Activated naive CD4-positive, alpha-beta T cell treated with anti-CD3 and anti-CD28 coated beads, Interleukin-2, amount 50 U/mL, for 16 hours (primary cell): ENCODE results near the gene ERN2.

Experiments used
- DNase-seq: peaks from one replicate; pipeline ENCODE4 v3.0.0-alpha.2; 2020

The ERN2 gene

DNA sequence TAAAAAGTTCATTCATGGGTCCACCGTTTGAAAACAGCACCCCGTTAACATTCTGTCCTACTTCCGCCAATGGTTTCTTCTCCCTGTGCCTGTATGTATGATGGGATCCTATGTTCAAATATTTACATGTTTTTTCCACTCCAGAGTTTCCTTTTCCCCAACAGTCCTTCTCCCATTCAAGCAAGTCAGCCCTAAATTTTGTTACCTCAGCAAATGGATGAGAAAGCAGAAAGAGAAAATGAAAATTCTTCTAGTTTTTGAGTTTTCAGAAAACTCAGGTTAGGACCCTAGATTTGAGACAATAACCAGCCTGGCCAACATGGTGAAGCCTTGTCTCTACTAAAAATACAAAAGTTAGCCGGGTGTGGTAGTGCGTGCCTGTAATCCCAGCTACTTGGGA is 3.5 kb upstream of the ERN2 start:
- DNase-seq: no peak

DNA sequence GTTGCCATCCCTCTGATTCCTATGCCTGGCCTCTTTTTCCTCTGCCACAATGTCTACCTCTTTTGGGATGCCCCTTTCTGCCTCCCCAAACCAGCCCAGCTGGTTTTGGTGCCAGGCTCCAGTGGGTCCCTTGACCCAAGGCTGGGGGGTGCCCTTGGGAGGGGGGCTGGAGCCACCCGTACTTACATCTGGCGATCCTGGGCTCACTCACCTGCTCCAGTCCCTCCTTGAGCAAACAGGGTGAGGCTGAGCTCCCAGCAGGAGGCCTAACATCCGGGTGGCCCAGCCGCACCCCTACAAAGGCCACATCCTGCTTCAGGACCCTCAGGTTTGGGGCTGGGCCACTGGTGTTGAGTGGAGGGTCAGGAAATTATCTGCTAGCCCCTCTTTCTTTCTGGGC is 1.2 kb downstream of the ERN2 start:
- DNase-seq: no peak

DNA sequence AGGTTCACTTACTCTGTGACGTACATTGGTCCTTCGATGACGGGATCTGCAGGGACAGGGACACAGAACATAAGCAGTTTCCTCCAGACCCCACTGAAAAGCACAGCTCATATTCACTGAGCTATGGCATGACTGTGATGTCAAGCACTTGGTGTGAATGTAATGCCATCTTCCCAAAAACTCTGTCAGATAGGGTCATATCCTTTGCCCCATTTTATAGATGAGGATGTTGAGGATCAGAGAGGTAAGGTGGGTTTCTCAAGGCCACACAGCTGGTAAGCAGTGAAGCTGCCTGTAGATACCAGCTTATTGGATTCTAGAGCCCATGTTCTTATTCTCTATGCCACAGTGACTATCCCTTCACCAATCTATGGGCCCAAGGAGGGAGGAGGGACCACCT is 2.5 kb downstream of the ERN2 start:
- DNase-seq: no peak

DNA sequence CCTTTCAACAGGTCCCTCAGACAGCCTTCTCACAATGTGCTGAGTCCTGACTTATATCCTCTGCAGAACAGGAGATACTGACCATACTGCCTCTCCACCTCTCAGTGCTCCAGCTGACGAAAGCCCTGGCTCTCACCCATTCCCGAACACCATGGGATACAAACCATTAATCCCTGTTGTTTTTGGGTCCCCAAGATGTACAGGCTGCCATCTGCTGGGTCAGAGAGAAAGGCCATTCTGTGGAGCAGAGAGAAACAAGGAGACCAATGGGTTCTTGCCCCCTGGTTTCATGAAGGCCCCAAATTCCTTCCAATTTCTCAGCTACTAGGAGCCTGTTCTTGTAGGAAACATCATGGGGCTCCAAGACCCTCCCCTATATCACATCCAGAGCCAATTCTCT is 3.0 kb downstream of the ERN2 start:
- no peak for DNase-seq

DNA sequence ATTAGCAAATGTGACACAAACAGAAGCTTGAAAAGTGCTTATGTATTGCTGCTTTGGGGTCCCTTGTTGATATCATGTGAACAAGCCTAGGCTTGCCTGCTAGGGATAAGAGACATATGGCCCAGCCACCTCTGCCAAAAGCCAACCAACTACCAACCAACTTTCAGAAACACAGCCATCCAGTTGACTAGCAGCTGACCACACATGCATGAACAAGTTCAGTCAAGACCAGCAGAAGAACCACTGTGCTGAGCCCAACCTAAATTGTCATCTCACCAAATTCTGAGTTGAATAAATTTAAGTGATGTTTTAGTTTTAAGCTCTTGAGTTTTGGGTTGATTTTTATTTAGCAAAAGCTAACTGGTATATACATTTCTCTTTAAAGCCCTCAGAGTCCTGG is 3.5 kb downstream of the ERN2 start:
- no peak for DNase-seq

DNA sequence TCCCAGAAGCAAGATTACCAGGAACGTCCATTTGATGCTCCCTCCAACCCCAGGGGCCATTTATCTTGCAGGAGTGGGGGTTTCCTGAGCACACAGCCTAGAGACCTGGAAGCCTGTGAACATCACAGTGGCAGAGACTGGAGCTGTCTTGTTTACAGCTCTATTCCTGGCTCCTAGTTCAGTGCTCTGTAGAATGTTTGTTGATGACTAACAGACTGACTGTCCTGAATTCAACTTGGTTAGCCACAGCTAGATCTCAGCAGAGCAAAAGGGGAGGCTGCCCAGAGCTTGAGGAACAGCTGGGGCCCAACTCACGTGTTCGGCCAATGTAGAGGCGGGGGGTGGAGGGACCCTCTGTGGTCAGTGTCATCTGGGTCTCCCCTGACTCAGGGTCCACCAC is 6.6 kb downstream of the ERN2 start:
- no peak for DNase-seq

DNA sequence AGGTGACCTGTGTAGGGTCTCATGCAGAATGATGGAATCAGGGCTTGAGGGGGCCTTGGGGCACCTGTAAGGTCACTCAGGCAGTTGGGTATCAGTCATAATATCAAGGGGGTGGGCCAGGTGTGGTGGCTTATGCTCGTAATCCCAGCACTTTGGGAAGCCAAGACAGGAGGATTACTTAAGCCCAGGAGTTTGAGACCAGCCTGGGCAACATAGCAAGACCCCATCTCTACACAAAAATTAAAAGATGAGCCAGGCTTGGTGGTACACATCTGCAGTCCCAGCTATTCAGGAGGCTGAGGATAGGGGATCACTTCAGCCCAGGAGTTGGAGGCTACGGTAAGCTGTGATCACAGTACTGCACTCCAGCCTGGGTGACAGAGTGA is 7.5 kb downstream of the ERN2 start:
- DNase-seq: no peak

DNA sequence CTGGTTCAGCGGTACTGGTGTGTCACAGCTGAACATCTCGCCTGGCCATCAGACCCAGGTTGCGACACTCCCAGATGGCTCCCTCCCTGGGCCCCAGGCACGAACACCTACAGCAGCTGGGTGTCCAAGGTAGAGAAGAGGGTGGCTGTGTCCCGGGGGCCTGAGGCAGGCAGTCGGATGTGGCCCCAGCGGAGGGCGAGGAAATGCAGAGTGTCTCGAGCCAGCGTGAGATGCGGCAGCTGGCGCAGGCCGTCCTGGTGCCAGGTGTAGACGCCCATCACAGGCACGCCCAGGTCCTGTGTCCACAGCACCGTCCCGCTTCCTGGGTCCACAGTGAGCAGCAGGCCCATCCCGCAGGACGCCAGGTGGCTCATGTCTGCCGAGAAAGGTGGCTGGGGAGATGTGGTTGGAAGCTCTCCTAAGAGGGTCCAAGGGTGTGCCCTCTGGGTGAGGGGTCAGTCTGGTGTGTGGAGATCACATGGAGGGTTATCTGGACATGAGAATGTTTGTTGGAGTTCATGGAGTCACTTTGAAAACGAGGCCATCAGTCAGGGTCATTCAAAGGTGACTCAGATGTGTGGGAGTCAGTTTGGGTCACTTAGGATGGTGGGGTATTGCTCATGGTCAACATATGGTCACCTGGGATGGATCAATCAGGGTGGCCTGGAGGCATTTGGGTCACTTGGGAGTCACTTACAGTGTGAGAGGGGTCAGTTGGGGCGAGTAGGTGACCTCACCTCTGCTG is 8.1 kb downstream of the ERN2 start:
- no peak for DNase-seq

DNA sequence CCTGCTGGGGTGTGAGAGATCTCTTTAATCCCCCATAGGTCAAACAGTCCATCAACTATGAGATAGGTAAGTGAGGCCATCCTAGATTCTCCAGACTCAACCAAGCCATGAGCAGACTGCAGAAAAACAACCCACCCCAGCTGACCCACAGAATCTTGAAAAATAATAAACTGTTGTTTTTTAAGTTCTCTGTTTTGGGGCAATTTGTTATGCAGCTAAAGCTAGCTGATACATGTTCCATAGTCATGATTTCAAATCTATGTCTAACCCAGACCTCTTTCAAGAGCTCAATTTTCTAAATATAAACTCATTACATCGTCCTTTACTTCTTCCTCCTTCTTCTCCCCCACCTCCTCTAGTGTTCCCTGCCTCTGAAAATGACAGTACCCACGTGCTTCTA is 10.1 kb downstream of the ERN2 start:
- no peak for DNase-seq

DNA sequence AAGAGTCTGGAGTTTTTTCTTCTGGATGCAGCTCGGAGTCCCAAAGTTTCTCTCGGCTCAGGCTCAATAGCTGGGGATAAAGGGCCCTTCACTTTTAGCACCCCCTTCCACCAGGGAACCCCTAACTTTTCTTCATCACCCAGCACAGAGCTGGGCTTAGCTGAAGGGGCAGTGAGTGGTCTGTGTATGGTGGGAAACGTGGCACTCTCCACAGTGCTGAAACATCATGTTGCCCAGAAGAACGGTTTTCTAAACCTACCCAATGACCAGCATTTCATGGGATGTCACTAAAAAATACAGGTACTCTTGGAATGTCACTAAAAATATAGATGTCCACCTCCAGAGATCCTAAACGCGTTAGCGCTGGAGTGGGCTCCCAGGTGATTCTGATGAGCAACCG is 12.0 kb downstream of the ERN2 start:
- no peak for DNase-seq

DNA sequence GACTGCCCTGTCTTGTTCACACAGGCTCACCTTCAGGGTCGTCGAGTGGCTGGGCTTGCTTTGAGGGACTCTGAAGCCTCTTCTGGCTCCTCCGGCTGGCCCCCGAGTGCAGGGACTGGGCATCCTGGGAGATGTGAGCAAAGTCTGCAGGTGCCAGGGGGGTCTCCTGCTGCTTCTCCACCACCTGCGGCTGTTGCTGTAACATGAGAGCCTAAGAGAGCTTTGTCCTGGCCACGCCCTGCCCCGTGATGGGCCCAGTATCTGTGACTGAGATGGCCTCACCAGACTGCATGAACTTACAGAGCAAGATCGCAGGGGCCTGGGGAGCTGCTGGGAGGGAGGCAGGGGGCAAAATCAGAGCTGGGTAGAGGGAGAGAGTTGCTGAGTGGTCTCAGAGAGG is 12.5 kb downstream of the ERN2 start:
- no peak for DNase-seq

DNA sequence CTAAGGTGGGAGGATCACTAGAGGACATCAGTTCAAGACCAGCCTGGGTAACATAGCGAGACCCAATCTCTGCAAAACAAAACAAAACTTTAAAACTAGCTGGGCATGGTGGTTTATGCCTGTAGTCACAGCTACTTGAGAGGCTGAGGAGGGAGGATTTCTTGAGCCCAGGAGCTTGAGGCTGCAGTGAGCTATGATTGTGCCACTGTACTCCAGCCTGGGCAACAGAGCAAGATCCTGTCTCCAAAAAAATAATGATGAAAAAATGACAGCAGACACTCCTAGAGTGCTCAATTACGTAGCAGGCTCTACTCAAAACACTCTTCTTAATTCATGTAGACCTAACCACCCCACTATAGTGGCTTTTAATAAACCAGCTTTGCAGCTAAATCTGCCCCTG is 12.9 kb downstream of the ERN2 start:
- no peak for DNase-seq

DNA sequence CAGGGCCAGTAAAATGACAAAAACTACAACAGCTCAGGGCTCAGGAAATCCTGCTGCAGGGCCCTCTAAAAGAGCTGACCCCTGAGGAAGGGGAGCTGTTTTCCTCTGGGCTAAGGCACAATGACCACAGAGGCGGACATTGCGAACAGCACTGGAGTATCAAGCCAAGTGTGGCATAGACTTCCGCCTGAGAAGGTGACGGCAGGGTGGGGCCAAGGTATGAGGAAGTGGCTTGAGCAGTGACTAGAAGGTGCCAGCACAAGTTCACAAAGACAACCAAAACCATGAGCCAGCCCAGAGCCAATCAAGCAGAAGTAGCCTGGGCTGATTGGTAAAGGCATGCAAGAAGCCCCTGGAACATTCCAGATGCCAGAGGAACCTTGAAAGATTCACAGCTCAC is 13.9 kb downstream of the ERN2 start:
- no peak for DNase-seq

DNA sequence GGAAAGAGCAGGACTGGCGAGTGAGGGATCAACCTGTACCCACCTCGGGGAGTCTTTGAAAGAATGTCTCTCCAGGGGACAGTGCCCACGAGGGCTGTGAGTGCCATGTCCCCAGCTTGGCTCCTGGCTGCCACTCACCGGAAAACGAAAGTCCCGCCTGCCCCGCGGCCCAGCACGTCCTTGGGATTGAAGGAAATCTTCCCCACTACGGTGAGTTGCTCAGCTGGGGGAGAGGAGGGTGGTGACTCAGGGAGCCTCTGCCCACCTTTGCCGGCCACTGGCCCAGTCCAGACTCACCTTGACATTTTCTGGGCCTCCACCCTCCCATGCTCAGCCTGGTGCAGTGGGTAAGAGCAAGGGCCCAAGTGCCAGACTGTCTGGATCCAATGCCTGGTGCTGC is 17.3 kb downstream of the ERN2 start:
- no peak for DNase-seq

DNA sequence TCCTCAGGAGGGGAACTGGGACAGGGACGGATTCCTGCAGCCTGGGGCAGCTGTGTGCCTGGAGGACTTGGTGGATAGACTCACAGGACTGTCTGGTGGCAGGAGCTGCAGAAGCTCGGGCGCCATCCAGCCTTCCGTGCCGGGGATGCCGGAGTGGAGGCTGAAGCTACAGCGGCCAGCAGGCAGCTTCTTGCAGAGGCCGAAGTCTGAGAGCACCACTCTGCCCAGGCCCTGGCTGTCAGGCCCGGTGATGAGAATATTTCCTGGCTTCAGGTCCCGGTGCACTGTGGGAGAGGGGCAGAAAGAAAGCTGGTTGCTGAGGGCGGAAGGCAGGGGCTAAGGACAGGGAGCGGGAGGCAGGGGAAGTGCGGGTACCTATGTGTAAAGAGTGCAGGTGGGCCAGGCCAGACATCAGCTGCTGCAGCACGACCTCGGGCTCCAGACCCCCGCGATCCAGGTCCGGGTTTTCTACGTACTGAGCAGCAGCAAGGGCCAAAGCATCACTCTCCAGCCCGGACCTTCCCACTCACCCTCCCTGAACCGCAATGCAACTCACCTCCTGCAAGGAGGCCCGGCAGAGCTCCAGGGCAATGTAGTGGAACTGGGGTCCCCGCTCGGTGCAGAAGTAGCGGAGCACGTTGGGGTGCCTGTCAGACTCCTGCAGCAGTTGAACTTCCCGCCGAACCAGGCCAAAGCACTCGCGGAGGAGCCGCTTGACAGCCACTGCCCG is 18.2 kb downstream of the ERN2 start:
- DNase-seq: no peak

DNA sequence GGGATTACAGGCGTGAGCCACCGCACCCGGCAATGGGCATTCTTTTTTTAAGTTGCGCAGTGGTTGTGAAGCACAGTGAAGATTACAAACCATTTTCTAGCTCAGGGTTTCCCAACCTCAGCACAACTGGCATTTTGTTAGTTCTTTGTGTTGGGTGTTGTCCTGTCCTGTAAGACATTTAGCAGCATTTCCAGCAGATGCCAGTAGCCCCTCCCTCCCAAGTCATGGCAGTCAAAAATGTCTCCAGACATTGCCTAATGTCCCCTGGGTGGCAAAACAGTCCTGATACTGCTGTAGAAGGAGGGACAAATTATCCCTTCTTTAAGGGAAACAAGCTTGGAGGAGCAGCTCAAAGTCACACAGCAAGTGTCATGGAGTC is 18.8 kb downstream of the ERN2 start:
- no peak for DNase-seq

DNA sequence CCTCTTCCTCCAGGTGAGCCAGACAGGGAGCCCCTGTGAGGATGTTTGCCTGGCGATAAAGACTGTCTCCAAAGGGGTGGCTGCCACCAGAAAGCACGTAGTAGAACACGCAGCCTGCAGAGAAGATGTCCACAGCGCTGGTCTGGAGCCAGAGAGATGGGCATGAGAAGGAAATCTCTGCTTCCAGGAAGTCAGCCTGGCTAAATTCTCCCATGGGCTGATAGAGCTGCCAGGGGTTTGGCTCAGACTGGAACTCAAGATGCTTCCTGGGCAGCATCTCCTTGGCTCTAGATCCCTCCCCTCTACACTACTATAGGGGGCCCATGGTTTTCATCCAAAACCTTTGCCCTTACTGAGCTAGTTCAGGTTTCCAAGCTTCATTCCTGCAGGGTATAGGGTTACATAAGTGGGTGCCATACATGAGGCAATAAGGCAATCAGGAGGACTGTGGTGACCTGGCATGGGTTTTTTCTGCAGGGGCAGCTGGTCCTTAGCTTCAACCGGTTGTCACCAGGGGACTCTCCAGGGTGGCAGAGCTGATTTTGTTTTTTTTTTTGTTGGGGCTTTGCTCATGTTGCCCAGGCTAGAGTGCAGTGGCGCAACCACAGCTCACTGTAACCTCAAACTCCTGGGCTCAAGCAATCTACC is 20.7 kb downstream of the ERN2 start:
- no peak for DNase-seq

DNA sequence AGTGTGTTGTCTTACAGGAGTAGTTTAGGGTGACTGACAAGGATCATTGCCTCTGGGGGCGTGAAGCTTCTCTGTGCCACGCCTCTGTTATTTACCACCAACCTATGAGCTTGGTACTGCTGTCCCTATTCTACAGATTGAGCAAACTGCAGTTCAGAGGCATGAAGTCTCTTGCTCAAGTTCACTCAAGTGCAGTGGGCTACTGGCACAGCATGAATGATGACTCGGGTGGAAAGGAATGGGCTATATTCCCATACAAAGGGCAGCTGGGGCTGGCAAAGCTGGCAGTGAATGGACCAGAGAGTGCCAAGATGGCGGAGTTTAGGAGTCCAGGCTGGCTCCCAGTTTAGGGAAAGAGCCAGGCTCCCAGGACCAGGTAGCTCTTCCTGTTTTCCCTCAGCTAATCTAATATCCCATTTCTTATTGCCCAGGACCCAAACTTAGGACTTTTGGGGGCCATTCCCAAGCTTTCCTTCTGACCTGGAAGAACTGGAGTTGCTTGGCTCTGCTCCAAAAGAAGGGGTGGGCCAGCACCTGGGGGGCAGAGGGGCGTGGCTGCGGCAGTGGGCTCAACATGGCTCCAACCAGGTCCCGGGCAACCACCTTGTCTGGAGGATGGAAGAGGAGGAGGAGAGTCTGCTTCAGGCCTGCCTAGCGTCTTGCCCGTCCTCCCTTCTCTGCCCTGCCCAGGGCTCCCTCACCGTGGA is 21.4 kb downstream of the ERN2 start:
- DNase-seq: no peak

DNA sequence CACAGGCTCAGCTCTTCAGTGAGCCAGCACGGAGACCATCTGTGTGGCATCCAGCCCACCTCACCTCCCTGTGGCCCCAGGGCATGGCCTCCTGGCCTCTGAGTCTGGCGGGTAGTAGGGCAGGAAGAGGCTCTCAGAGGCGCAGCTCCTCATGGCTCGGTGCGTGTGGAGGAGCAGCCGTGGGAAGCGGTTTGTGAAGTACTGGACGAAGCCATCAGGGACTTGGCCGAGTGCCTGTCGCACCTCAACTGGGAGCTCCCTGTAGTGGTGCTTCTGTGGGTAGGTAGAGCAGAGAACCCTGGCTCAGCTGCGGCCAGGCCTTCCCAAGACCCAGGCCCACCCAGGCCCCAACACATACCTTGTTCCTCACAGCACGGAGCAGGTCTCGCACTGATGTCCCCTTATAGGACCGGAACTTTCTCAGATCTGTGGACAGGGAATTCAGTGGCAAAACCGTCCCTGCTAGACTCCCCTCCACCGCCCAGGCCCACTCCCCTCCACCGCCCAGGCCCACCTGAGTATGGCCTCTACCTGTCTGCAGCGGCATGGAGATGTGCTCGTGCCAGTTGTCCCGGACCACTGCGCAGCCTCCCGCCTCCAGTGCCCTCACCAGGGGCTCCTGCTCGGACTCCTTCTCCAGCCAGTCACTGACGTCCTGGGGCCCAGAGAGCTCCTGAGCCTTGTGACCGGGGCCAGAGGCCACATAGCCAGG is 22.1 kb downstream of the ERN2 start:
- DNase-seq: no peak

DNA sequence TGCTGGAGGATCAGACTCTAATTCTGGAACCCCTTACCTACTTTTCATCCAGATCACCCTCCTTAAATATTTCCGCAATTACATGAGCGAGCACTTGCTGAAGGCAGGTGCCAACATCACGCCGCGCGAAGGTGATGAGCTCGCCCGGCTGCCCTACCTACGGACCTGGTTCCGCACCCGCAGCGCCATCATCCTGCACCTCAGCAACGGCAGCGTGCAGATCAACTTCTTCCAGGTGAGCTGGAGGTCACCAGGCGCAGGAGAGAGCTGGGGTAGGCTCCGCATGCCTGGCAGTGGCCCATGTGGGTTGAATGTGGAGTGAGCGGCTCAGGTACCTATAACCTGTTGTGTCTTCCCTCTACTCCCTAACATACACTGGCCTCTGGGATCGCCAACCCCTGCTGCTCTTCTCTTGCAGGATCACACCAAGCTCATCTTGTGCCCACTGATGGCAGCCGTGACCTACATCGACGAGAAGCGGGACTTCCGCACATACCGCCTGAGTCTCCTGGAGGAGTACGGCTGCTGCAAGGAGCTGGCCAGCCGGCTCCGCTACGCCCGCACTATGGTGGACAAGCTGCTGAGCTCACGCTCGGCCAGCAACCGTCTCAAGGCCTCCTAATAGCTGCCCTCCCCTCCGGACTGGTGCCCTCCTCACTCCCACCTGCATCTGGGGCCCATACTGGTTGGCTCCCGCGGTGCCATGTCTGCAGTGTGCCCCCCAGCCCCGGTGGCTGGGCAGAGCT is 23.4 kb downstream of the ERN2 start:
- no peak for DNase-seq

DNA sequence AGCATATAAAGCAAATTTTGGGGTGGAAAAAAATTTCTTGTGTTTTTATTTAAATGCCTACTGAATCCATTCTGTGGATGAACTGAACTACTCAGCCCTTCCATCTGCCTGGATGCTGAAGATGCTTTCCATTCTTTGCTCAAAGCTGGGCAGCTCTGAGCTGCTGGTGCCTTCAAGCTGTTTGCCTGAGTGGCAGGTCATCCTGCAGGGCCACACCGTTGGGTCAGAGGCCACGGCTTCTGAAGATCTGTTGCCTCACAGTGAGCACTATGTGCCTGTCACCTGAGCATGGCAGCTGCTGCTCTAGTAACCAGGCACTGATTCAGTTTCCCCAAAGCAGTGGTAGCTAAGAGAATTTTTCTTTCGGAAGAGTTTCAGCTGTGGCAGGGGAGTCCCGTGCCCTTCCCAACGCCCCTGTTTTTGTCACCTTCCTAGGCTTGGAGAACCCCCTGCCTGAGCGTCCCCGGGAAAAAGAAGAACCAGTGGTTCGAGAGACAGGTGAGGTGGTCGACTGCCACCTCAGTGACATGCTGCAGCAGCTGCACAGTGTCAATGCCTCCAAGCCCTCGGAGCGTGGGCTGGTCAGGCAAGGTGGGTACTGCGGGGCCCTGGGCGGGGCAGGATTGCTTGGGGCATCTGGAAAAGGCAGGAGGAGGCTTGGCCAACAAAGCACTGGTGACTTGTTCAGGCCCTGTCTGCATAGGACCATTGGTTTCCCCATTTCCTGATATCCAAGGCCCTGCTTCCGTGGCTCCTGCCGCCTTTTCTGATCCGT is 25.8 kb downstream of the ERN2 start:
- DNase-seq: no peak

DNA sequence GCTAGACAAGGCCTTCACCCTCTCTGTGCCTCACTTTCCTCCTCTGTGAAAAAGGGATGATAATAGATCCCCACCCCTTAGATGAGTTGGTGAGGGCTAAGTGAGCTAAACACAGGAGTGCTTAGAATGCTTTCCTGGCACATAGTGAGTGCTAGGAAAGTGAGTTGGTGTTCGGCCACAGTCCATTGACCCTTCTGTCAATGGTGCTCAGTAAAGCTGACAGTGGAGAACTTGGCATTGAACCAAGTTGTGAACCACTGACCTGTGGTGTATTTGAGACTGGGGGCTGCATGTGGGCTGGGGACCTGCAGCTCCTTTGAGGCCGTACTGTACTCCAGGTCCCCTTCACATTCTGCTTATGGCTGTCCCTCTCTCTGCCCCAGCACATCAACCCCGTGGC is 29.5 kb downstream of the ERN2 start:
- no peak for DNase-seq
